ENCODE results near the gene AAR2. TPM values are rescaled to one million over a fixed set of nuclear protein-coding genes. Genes with fewer than 3 reads are reported as not detected.

Gene AAR2
- total RNA-seq, 1 experiment from 2014 or later, result 36.9 TPM

DNA sequence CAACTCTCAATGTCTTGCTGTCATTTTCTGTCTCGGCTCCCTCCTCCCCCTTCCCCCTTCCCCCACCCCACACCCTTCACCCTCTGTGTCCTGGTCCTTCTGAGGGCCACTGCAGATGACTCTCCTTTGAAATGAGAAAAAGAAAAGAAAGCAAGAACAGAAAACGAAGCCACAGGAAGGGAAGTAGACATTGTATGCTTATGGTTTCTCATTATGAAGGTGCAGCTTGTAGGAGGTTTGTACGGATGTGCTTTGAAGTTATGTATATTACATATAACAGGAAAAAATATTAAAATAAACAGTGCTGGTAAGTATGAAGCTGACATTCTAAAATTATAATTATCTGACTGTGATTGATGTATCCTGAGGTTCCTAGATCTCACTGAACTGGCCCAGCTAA lies 6.3 kb upstream of the AAR2 start:
- Histone ChIP-seq H2AK5ac (ENCODE audit: insufficient read length, low read length) (no peak overlapping the region), H3T11ph (ENCODE audit: low read length) (no peak overlapping the region), H3K4me1 (ENCODE audit: insufficient read depth, low read length) (no peaks in the 10 kb centered on the region), H4K8ac (replicated peaks; ENCODE audit: insufficient read length, low read depth, low read length) (no peak overlapping the region), H3K23ac (ENCODE audit: insufficient read length, low read depth, low read length) (no peak overlapping the region), H2BK120ac (ENCODE audit: low read depth, low read length, poor library complexity, severe bottlenecking) (no peak overlapping the region), H2BK12ac (ENCODE audit: insufficient read length, low read depth, low read length) (no peak overlapping the region), H3K4ac (ENCODE audit: low read depth, low read length) (no peak overlapping the region), H2BK5ac (ENCODE audit: insufficient read length, low read length) (no peak overlapping the region), H2BK20ac (ENCODE audit: low read depth, low read length, poor library complexity, severe bottlenecking) (no peak overlapping the region), H3K9ac (ENCODE audit: extremely low read depth, insufficient read length, low read length) (no peak overlapping the region), H4K20me1 (ENCODE audit: control insufficient read depth, insufficient read depth, insufficient read length) (no peaks in the 10 kb centered on the region), H4K5ac (ENCODE audit: insufficient read length, low read depth, low read length) (no peak overlapping the region), H3K79me2 (ENCODE audit: insufficient read depth, low read length) (no peaks in the 10 kb centered on the region), H4K91ac (ENCODE audit: insufficient read length, low read depth, low read length) (no peak overlapping the region), H3K79me1 (ENCODE audit: insufficient read depth, low read depth, low read length, poor library complexity, severe bottlenecking) (no peaks in the 10 kb centered on the region), H3K27ac (ENCODE audit: insufficient read length, low read depth, low read length) (no peak overlapping the region), H2AFZ (ENCODE audit: low read length) (no peak overlapping the region), H3K18ac (ENCODE audit: insufficient read length, low read depth, low read length) (no peak overlapping the region), H2BK15ac (ENCODE audit: low read depth, low read length) (no peak overlapping the region), H3K9me3 (ENCODE audit: control insufficient read depth, low read depth, low read length) (no peaks in the 10 kb centered on the region), H3K14ac (ENCODE audit: insufficient read depth, low read length) (no peak overlapping the region), H3K4me2 (ENCODE audit: insufficient read depth, insufficient read length, low read length) (no peak overlapping the region), H3K23me2 (ENCODE audit: insufficient read length, low read depth, low read length, poor library complexity, severe bottlenecking) (no peaks in the 10 kb centered on the region), H3K56ac (ENCODE audit: insufficient read length, low read depth, low read length) (no peak overlapping the region), H3K27me3 (ENCODE audit: insufficient read depth, low read length) (no peaks in the 10 kb centered on the region)
- TF ChIP-seq, protein P1, sequence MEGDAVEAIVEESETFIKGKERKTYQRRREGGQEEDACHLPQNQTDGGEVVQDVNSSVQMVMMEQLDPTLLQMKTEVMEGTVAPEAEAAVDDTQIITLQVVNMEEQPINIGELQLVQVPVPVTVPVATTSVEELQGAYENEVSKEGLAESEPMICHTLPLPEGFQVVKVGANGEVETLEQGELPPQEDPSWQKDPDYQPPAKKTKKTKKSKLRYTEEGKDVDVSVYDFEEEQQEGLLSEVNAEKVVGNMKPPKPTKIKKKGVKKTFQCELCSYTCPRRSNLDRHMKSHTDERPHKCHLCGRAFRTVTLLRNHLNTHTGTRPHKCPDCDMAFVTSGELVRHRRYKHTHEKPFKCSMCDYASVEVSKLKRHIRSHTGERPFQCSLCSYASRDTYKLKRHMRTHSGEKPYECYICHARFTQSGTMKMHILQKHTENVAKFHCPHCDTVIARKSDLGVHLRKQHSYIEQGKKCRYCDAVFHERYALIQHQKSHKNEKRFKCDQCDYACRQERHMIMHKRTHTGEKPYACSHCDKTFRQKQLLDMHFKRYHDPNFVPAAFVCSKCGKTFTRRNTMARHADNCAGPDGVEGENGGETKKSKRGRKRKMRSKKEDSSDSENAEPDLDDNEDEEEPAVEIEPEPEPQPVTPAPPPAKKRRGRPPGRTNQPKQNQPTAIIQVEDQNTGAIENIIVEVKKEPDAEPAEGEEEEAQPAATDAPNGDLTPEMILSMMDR (conservative IDR thresholded peaks at IDR 0.05), result no peak
- no peaks in the 10 kb centered on the region for H3K4me1 Mint-ChIP-seq
- no peak overlapping the region for H3K27ac Mint-ChIP-seq
- no peak overlapping the region for H3K4me3 Mint-ChIP-seq
- H3K9me3 Mint-ChIP-seq, result no peaks in the 10 kb centered on the region
- DNase-seq, result no peak
- H3K36me3 Mint-ChIP-seq (ENCODE audit: insufficient read depth in 1 of 3, low read depth in 3 of 3), result no peaks in the 10 kb centered on the region; a peak in 1 of 7 replicates
- H3K27me3 Mint-ChIP-seq (ENCODE audit: low read depth), result peaks cover 7% of the 10 kb centered on the region
- no CpG with 5 or more reads among the region's 3 CpGs for whole genome bisulfite sequencing (ENCODE audit: extremely low coverage, insufficient read length, low lambda C conversion rate)

Measured in H9 (cell line).